OCI-LY1 (cell line): ENCODE data around the gene METTL4.
"Not testable (repeated sequence)": the region's sequence is repeated elsewhere in the genome, so short reads cannot be mapped to it uniquely, and the experiment has no call there.

Experiments used
- H2AFZ ChIP-seq: fragments of 200-600 bp; sonication (generic), shearing (Covaris generic); 2 replicates; pipeline ENCODE4 v1.6.0; 2014; ENCODE audit warnings: antibody characterized with exemption, mild to moderate bottlenecking, low read length
- H3F3A ChIP-seq: fragments of 200-600 bp; sonication (generic), shearing (Covaris generic); 2 replicates; pipeline ENCODE4 v1.6.0; 2014; ENCODE audit warnings: mild to moderate bottlenecking, antibody characterized with exemption, low read length, moderate library complexity; ENCODE audit not compliant: insufficient read depth
- H3K27ac ChIP-seq: fragments of 200-600 bp; sonication (generic); 2 replicates; pipeline ENCODE4 v1.5.1; 2014; ENCODE audit warnings: low read length, mixed run types, mild to moderate bottlenecking, low read depth; ENCODE audit not compliant: poor library complexity, severe bottlenecking
- H3K27me3 ChIP-seq: fragments of 200-600 bp; sonication (generic); 2 replicates; pipeline ENCODE4 v1.6.0; 2014; ENCODE audit warnings: antibody characterized with exemption, mild to moderate bottlenecking, low read length, moderate library complexity; ENCODE audit not compliant: insufficient read depth
- H3K36me3 ChIP-seq: fragments of 200-600 bp; sonication (generic); 2 replicates; pipeline ENCODE4 v1.6.1; 2014; ENCODE audit warnings: mild to moderate bottlenecking, antibody characterized with exemption, low read length, moderate library complexity, mixed read lengths; ENCODE audit not compliant: insufficient read depth
- H3K4me1 ChIP-seq: fragments of 200-600 bp; sonication (generic); 2 replicates; pipeline ENCODE4 v1.5.1; 2014; ENCODE audit warnings: mild to moderate bottlenecking, low read length, moderate library complexity; ENCODE audit not compliant: insufficient read depth, severe bottlenecking
- H3K4me2 ChIP-seq: fragments of 200-600 bp; sonication (generic), shearing (Covaris generic); 2 replicates; pipeline ENCODE4 v1.6.1; 2014; ENCODE audit warnings: low read length
- H3K4me3 ChIP-seq: fragments of 200-600 bp; sonication (generic); 2 replicates; pipeline ENCODE4 v1.5.1; 2014; ENCODE audit warnings: low read length, low read depth, mild to moderate bottlenecking, mixed read lengths; ENCODE audit not compliant: poor library complexity, severe bottlenecking
- H3K79me2 ChIP-seq: fragments of 200-600 bp; shearing (Covaris generic); 2 replicates; pipeline ENCODE4 v1.6.1; 2016; ENCODE audit warnings: mixed run types, low read length, mixed read lengths; ENCODE audit not compliant: insufficient read depth
- H3K9ac ChIP-seq: fragments of 200-600 bp; sonication (generic), shearing (Covaris generic); 2 replicates; pipeline ENCODE4 v1.6.1; 2014; ENCODE audit warnings: mild to moderate bottlenecking, low read length, mixed read lengths
- H3K9me2 ChIP-seq: fragments of 200-600 bp; sonication (generic), shearing (Covaris generic); 2 replicates; pipeline ENCODE4 v1.6.1; 2014; ENCODE audit warnings: low read depth, mild to moderate bottlenecking, low read length, mixed read lengths
- H3K9me3 ChIP-seq: fragments of 200-600 bp; shearing (Covaris generic); 2 replicates; pipeline ENCODE4 v1.6.1; 2014; ENCODE audit warnings: low read length, mixed read lengths
- H4K20me1 ChIP-seq: fragments of 200-600 bp; sonication (generic), shearing (Covaris generic); 2 replicates; pipeline ENCODE4 v1.6.0; 2016; ENCODE audit warnings: mild to moderate bottlenecking, low read length; ENCODE audit not compliant: insufficient read depth
- CTCF ChIP-seq: fragments of 200-600 bp; sonication (generic), shearing (Covaris generic); IDR thresholded peaks from 2 replicates; pipeline ENCODE4 v1.5.1; 2017; ENCODE audit warnings: mild to moderate bottlenecking, antibody characterized with exemption, low read length, moderate library complexity, mixed read lengths
- EZH2 ChIP-seq: fragments of 200-600 bp; sonication (generic), shearing (Covaris generic); IDR thresholded peaks from 2 replicates; pipeline ENCODE4 v1.8.0; 2017; ENCODE audit warnings: borderline replicate concordance, mixed run types, mild to moderate bottlenecking, antibody characterized with exemption, low read length, moderate library complexity, mixed read lengths

METTL4 gene

GRCh38 chr18:2526329-2526728 lies 45.0 kb downstream of the METTL4 start:
- Histone ChIP-seq H3K9ac (no peak overlapping the region), H3K27ac (no peak overlapping the region)
- TF ChIP-seq EZH2: no peak

GRCh38 chr18:2524794-2525198 lies 46.5 kb downstream of the METTL4 start:
- not testable (repeated sequence) for H3K27ac ChIP-seq

More at GRCh38 chr18:2526329-2526728, 45.0 kb downstream of the METTL4 start:
- H3K36me3 ChIP-seq: no peaks in the 10 kb centered on the region
- no peak overlapping the region for H2AFZ ChIP-seq
- H4K20me1 ChIP-seq: no peaks in the 10 kb centered on the region
- H3K9me3 ChIP-seq: no peaks in the 10 kb centered on the region
- no peak overlapping the region for H3K4me2 ChIP-seq
- no peaks in the 10 kb centered on the region for H3K79me2 ChIP-seq
- peaks cover 10% of the 10 kb centered on the region for H3K4me1 ChIP-seq
- no peaks in the 10 kb centered on the region for H3K9me2 ChIP-seq
- no peak overlapping the region for H3K4me3 ChIP-seq
- no peaks in the 10 kb centered on the region for H3K27me3 ChIP-seq
- no peaks in the 10 kb centered on the region for H3F3A ChIP-seq

GRCh38 chr18:2522112-2522511 lies 49.2 kb downstream of the METTL4 start:
- Histone ChIP-seq H3K4me1 (peaks cover 10% of the 10 kb centered on the region), H4K20me1 (no peaks in the 10 kb centered on the region), H3K79me2 (no peaks in the 10 kb centered on the region), H3K27ac (no peak overlapping the region), H3K9me2 (no peaks in the 10 kb centered on the region), H2AFZ (no peak overlapping the region; the same call in 1 of the 2 replicates), H3K4me3 (no peak overlapping the region), H3F3A (no peaks in the 10 kb centered on the region), H3K9me3 (no peaks in the 10 kb centered on the region), H3K4me2 (no peak overlapping the region), H3K27me3 (no peaks in the 10 kb centered on the region), H3K9ac (no peak overlapping the region), H3K36me3 (no peaks in the 10 kb centered on the region)
- no peak for TF ChIP-seq EZH2
- no peak for TF ChIP-seq CTCF

More at GRCh38 chr18:2524794-2525198, 46.5 kb downstream of the METTL4 start:
- H2AFZ ChIP-seq, H3K79me2 ChIP-seq, H3F3A ChIP-seq, H3K4me2 ChIP-seq, H3K4me3 ChIP-seq, H3K4me1 ChIP-seq, H3K9me2 ChIP-seq, H3K27me3 ChIP-seq, H3K9ac ChIP-seq, H3K36me3 ChIP-seq, H3K9me3 ChIP-seq, H4K20me1 ChIP-seq: not testable (repeated sequence)

GRCh38 chr18:2518473-2518872 lies 52.8 kb downstream of the METTL4 start:
- Histone ChIP-seq H3K79me2 (no peaks in the 10 kb centered on the region), H3K36me3 (no peaks in the 10 kb centered on the region), H4K20me1 (no peaks in the 10 kb centered on the region), H3K9me2 (no peaks in the 10 kb centered on the region), H3F3A (no peaks in the 10 kb centered on the region), H3K4me1 (peaks cover 20% of the 10 kb centered on the region), H3K27me3 (no peaks in the 10 kb centered on the region), H3K27ac (no peak overlapping the region), H3K9ac (no peak overlapping the region), H2AFZ (no peak overlapping the region), H3K9me3 (no peaks in the 10 kb centered on the region), H3K4me3 (no peak overlapping the region), H3K4me2 (no peak overlapping the region)
- TF ChIP-seq EZH2 (no peak), CTCF (no peak)
